Kidney epithelial cell (primary cell): ENCODE data around the gene SERPINA1. TPM values are rescaled to one million over a fixed set of nuclear protein-coding genes. Genes with fewer than 3 reads are reported as not detected.

Experiments used
- DNase-seq: peaks from one replicate; pipeline ENCODE4 v3.0.0-alpha.2; 2010; ENCODE audit warnings: low read depth
- H3K27me3 ChIP-seq: 2 replicates; pipeline ENCODE4 v1.6.0; 2011; ENCODE audit warnings: low read length; ENCODE audit not compliant: control insufficient read depth, insufficient read depth
- H3K36me3 ChIP-seq: 2 replicates; pipeline ENCODE4 v1.5.1; 2011; ENCODE audit warnings: low read length; ENCODE audit not compliant: control insufficient read depth, insufficient read depth
- H3K4me3 ChIP-seq: 2 replicates; pipeline ENCODE4 v1.5.1; 2011; ENCODE audit warnings: low read depth, mild to moderate bottlenecking, control low read depth, low read length
- CTCF ChIP-seq: IDR thresholded peaks from 2 replicates; pipeline ENCODE4 v1.5.1; 2011; ENCODE audit warnings: mild to moderate bottlenecking, moderate library complexity, low read length, control low read depth, inconsistent platforms; ENCODE audit not compliant: insufficient read depth, poor library complexity, severe bottlenecking
- total RNA-seq: library from RNA; depleted of rRNA; stranded (reverse); fragments of >200 nt; gene quantifications from 2 replicates; pipeline ENCODE4 v1.2.3, GENCODE V29; 2015

The SERPINA1 gene
- total RNA-seq, 1 donor from 2014 or later = 23.2 TPM

- TF ChIP-seq CTCF = no peak
- Histone ChIP-seq H3K27me3 (no peaks in the 10 kb centered on the region), H3K36me3 (no peaks in the 10 kb centered on the region), H3K4me3 (no peak overlapping the region)
- DNase-seq = no peak
These were observed 397 bp downstream of the SERPINA1 start for GRCh38 chr14:94388027-94388383.

- Histone ChIP-seq H3K4me3 (no peak overlapping the region), H3K27me3 (no peaks in the 10 kb centered on the region), H3K36me3 (no peaks in the 10 kb centered on the region)
- no peak for TF ChIP-seq CTCF
- no peak for DNase-seq
These were observed 1.1 kb downstream of the SERPINA1 start for GRCh38 chr14:94387051-94388026.

- no peak for TF ChIP-seq CTCF
- H3K4me3 ChIP-seq = no peak overlapping the region
- no peak for DNase-seq
- no peaks in the 10 kb centered on the region for H3K27me3 ChIP-seq
- no peaks in the 10 kb centered on the region for H3K36me3 ChIP-seq
These were observed 2.0 kb downstream of the SERPINA1 start for GRCh38 chr14:94386085-94387031.

- no peak for TF ChIP-seq CTCF
- Histone ChIP-seq H3K4me3 (no peak overlapping the region), H3K36me3 (no peaks in the 10 kb centered on the region), H3K27me3 (no peaks in the 10 kb centered on the region)
- no peak for DNase-seq
These were observed 2.8 kb downstream of the SERPINA1 start for GRCh38 chr14:94385553-94386057.

GRCh38 chr14:94384342-94384741 lies 4.1 kb downstream of the SERPINA1 start:
- no peak for TF ChIP-seq CTCF
- Histone ChIP-seq H3K36me3 (no peaks in the 10 kb centered on the region), H3K4me3 (no peak overlapping the region), H3K27me3 (no peaks in the 10 kb centered on the region)
- DNase-seq = no peak
